Suprapubic skin (tissue), 4 donors: Measurements from ENCODE around the gene ITGAL. TPM values are rescaled to one million over a fixed set of nuclear protein-coding genes. Genes with fewer than 3 reads are reported as not detected.

Experiments used
- DNase-seq, 2 donors: peaks; one replicate each; pipeline ENCODE4 v3.0.0-alpha.2; 2019; ENCODE audit warnings: low spot score in 2 of 2
- H3K27ac ChIP-seq: fragments of 200-600 bp; sonication (generic); one replicate; pipeline ENCODE4 v1.5.1; 2019
- H3K27me3 ChIP-seq: fragments of 200-600 bp; sonication (generic); one replicate; pipeline ENCODE4 v1.5.1; 2019
- H3K36me3 ChIP-seq: fragments of 200-600 bp; sonication (generic); one replicate; pipeline ENCODE4 v1.5.1; 2019
- H3K4me1 ChIP-seq: fragments of 200-600 bp; sonication (generic); one replicate; pipeline ENCODE4 v1.5.1; 2019
- H3K4me3 ChIP-seq: fragments of 200-600 bp; sonication (generic); one replicate; pipeline ENCODE4 v1.5.1; 2019; ENCODE audit warnings: mild to moderate bottlenecking
- H3K9me3 ChIP-seq: fragments of 200-600 bp; sonication (generic); one replicate; pipeline ENCODE4 v1.5.1; 2019
- EP300 ChIP-seq: sonication (generic); formaldehyde crosslinking; IDR thresholded peaks from one replicate; pipeline ENCODE4 v1.6.1; 2017; ENCODE audit warnings: antibody characterized with exemption
- POLR2A ChIP-seq, 2 donors: fragments of 450-650 bp; IDR thresholded peaks; one replicate each; pipeline ENCODE4 v1.6.1; 2017; ENCODE audit warnings: antibody characterized with exemption in 2 of 2, mild to moderate bottlenecking in 2 of 2, moderate library complexity in 2 of 2
- POLR2AphosphoS5 ChIP-seq, 3 donors: sonication (generic); formaldehyde crosslinking; IDR thresholded peaks; one replicate each; pipeline ENCODE4 v1.6.1; 2017; ENCODE audit warnings: antibody characterized with exemption in 3 of 3
- WGBS: methylation state at CpG from one replicate; pipeline ENCODE4 v1.1.5; 2018; 5-methylcytosine and 5-hydroxymethylcytosine counted together
- total RNA-seq, 4 donors: library from RNA; depleted of rRNA; stranded (reverse); fragments of >200 nt; gene quantifications; one replicate each; pipeline ENCODE4 v1.1.0, GENCODE V29; 2016
- TF ChIP-seq, protein P1 (sequence below), 2 donors: fragments of 200-600 bp in 1 of 2; fragments of 450-650 bp in 1 of 2; sonication (generic) in 1 of 2; IDR thresholded peaks; one replicate each; pipeline ENCODE4 v1.5.1; 2016 to 2019; ENCODE audit warnings: antibody characterized with exemption in 2 of 2, mild to moderate bottlenecking in 1 of 2, moderate library complexity in 1 of 2

Gene ITGAL
- total RNA-seq, 4 donors from 2014 or later = 0.47 to 4.3 (median 1.9) TPM

DNA sequence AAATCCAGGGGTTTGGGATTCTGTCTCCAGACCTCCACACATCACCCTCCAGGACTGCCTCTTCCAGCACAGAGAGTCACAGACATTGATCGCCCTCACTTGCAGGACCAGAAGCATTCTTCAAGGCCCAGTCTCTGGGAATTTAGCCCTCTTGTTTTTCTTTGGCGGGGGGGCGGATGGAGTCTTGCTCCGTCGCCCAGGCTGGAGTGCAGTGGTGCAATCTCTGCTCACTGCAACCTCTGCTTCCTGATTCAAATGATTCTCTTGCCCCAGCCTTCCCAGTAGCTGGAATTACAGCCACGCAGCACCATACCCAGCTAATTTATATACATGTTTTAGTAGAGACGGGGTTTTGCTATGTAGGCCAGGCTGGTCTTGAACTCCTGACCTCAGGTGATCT, 8.5 kb upstream of the ITGAL start:
- no peak overlapping the region for H3K4me3 ChIP-seq
- H3K4me1 ChIP-seq = no peaks in the 10 kb centered on the region
- no peak for TF ChIP-seq POLR2A (IDR thresholded peaks at IDR 0.05)
- TF ChIP-seq, protein P1, sequence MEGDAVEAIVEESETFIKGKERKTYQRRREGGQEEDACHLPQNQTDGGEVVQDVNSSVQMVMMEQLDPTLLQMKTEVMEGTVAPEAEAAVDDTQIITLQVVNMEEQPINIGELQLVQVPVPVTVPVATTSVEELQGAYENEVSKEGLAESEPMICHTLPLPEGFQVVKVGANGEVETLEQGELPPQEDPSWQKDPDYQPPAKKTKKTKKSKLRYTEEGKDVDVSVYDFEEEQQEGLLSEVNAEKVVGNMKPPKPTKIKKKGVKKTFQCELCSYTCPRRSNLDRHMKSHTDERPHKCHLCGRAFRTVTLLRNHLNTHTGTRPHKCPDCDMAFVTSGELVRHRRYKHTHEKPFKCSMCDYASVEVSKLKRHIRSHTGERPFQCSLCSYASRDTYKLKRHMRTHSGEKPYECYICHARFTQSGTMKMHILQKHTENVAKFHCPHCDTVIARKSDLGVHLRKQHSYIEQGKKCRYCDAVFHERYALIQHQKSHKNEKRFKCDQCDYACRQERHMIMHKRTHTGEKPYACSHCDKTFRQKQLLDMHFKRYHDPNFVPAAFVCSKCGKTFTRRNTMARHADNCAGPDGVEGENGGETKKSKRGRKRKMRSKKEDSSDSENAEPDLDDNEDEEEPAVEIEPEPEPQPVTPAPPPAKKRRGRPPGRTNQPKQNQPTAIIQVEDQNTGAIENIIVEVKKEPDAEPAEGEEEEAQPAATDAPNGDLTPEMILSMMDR (IDR thresholded peaks at IDR 0.05) = no peak
- no peak for TF ChIP-seq EP300
- TF ChIP-seq POLR2AphosphoS5 (IDR thresholded peaks at IDR 0.05) = no peak
- H3K9me3 ChIP-seq = no peaks in the 10 kb centered on the region
- no peaks in the 10 kb centered on the region for H3K27me3 ChIP-seq
- 82% methylated on average over 7 of the region's 7 CpGs for WGBS
- no peaks in the 10 kb centered on the region for H3K36me3 ChIP-seq
- no peak overlapping the region for H3K27ac ChIP-seq
- DNase-seq = no peak

DNA sequence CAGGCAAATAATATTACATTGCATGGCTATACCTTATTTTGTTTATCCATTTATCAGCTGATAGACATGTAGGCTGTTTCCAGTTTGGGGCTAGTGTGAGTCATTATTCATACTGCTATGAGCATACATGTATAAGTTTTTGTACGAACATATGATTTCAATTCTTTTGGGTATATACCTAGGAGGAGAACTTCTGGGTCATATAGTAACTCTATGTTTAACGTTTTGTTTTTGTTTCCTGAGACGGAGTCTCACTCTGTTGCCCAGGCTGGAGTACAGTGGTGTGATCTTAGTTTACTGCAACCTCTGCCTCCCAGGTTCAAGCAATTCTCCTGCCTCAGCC, 2.4 kb upstream of the ITGAL start:
- TF ChIP-seq EP300 = no peak
- no peaks in the 10 kb centered on the region for H3K36me3 ChIP-seq
- no peak overlapping the region for H3K4me3 ChIP-seq
- no peak overlapping the region for H3K27ac ChIP-seq
- no peaks in the 10 kb centered on the region for H3K9me3 ChIP-seq
- H3K27me3 ChIP-seq = peaks cover 19% of the 10 kb centered on the region
- WGBS = 76% methylated on average over 3 of the region's 3 CpGs
- no peak for DNase-seq
- no peaks in the 10 kb centered on the region for H3K4me1 ChIP-seq

DNA sequence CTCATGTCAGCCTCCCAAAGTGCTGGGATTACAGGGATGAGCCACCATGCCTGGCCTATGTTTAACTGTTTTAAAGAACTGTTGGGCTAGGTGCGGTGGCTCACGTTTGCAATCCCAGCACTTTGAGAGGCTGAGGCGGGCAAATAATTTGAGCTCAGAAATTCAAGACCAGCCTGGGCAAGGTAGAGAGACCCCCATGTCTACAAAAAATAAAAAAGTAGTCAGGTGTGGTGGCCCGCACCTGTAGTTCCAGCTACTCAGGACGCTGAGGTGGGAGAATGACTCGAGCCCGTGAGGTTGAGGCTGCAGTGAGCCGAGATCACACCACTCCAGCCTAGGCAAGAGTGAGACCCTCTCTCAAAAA, 1.9 kb upstream of the ITGAL start:
- DNase-seq = no peak
- Histone ChIP-seq H3K27me3 (peaks cover 21% of the 10 kb centered on the region), H3K36me3 (no peaks in the 10 kb centered on the region), H3K27ac (no peak overlapping the region), H3K4me3 (no peak overlapping the region), H3K4me1 (no peaks in the 10 kb centered on the region), H3K9me3 (no peaks in the 10 kb centered on the region)
- TF ChIP-seq POLR2A (IDR thresholded peaks at IDR 0.05) (no peak), POLR2AphosphoS5 (IDR thresholded peaks at IDR 0.05) (no peak)
- WGBS = 88% methylated on average over 8 of the region's 8 CpGs

DNA sequence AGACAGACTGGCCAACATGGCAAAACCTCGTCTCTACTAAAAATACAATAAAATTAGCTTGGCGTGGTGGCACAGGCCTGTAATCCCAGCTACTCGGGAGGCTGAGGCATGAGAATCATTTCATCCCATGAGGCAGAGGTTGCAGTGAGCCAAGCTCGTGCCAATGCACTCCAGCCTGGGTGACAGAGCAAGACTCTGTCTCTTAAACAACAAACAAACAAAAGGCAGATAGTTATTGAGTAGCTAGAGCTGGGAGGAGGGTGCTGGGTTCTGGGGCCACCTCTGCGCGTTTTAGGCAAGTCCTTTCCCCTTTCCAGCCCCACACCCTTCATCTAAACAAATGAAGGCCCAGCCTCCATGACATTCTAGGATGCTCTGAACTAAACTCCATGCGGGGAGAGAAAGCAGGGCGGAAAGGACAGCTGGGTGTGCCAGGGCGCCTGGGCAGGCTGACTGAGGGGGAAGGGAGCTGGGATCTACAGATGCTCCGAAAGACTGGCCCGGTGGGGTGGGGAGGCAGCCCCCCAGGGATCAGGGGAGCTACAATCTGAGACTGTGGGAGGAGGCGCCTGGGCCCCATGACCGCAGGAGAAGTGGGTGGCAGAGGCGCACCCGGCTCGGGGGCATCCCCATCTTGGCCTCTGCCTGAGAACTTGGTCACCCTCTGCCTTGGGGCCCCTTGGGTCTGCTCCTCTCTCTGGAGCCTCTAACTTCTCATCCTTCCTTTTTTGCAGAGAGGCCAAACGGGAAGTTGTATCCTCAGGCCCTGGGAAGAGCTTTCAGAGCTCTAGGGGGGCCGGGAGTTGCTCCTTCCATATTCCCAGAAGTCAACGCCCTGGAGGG, 910 bp downstream of the ITGAL start:
- Histone ChIP-seq H3K27me3 (peaks cover 25% of the 10 kb centered on the region), H3K36me3 (no peaks in the 10 kb centered on the region), H3K9me3 (no peaks in the 10 kb centered on the region), H3K4me1 (no peaks in the 10 kb centered on the region), H3K27ac (no peak overlapping the region), H3K4me3 (peak overlapping the region; percentile 12)
- no peak for DNase-seq
- TF ChIP-seq, protein P1 (IDR thresholded peaks at IDR 0.05) = no peak
- TF ChIP-seq POLR2A (IDR thresholded peaks at IDR 0.05) (no peak), POLR2AphosphoS5 (IDR thresholded peaks at IDR 0.05) (no peak), EP300 (no peak)
- WGBS = 59% methylated on average over 18 of the region's 19 CpGs

DNA sequence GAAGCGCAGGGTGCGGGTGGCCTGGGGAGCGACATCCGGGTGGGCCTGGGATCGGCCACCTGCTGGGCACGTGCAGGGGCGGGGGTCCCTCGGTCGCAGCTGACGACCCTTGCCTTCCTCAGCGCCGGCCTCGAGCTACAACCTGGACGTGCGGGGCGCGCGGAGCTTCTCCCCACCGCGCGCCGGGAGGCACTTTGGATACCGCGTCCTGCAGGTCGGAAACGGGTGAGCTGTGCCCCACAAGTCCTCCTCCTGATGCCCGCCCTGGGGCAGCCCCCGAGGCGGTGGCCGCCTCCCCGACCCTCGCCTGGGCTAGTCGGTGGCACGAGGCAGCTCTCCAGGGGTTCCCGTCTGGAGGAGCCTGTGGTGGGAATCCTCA, 1.5 kb downstream of the ITGAL start:
- no peaks in the 10 kb centered on the region for H3K4me1 ChIP-seq
- H3K9me3 ChIP-seq = no peaks in the 10 kb centered on the region
- H3K4me3 ChIP-seq = no peak overlapping the region
- H3K27me3 ChIP-seq = peaks cover 25% of the 10 kb centered on the region
- TF ChIP-seq POLR2A (IDR thresholded peaks at IDR 0.05) = no peak
- TF ChIP-seq EP300 = no peak
- TF ChIP-seq, protein P1 (IDR thresholded peaks at IDR 0.05) = no peak
- TF ChIP-seq POLR2AphosphoS5 (IDR thresholded peaks at IDR 0.05) = no peak
- 34% methylated on average over 32 of the region's 35 CpGs for WGBS
- H3K27ac ChIP-seq = no peak overlapping the region
- H3K36me3 ChIP-seq = no peaks in the 10 kb centered on the region
- no peak for DNase-seq

DNA sequence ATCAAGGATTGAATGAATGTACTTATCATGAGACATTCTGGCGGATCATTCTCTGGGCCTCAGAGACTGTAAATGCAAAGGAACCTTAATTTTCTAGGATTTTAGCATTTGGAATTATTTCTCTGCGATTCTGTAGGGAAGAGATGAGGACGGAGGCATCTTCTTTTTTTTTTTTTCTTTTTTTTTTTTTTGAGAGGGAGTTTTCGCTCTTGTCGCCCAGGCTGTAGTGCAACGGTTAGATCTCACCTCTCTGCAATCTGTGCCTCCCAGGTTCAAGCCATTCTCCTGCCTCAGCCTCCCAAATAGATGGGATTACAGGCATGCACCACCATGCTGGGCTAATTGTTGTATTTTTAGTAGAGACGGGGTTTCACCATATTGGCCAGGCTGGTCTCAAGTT, 2.1 kb downstream of the ITGAL start:
- DNase-seq = no peak
- no peak for TF ChIP-seq POLR2A (IDR thresholded peaks at IDR 0.05)
- TF ChIP-seq EP300 = no peak
- no peak for TF ChIP-seq POLR2AphosphoS5 (IDR thresholded peaks at IDR 0.05)
- TF ChIP-seq, protein P1 (IDR thresholded peaks at IDR 0.05) = no peak
- no peaks in the 10 kb centered on the region for H3K4me1 ChIP-seq
- peaks cover 25% of the 10 kb centered on the region for H3K27me3 ChIP-seq
- no peak overlapping the region for H3K27ac ChIP-seq
- 81% methylated on average over 7 of the region's 7 CpGs for WGBS
- H3K9me3 ChIP-seq = no peaks in the 10 kb centered on the region
- H3K4me3 ChIP-seq = no peak overlapping the region
- H3K36me3 ChIP-seq = no peaks in the 10 kb centered on the region
